Femur (tissue), 1 donor: Measurements from ENCODE around the gene MGAT3.

Source experiments
- DNase-seq: peaks from one replicate; pipeline ENCODE4 v3.0.0-alpha.2; 2017

The MGAT3 gene

GRCh38 chr22:39429916-39430575 is 26.8 kb upstream of the MGAT3 start:
- DNase-seq: no peak

GRCh38 chr22:39430576-39431150 is 26.1 kb upstream of the MGAT3 start:
- no peak for DNase-seq

- no peak for DNase-seq
These were observed 25.5 kb upstream of the MGAT3 start for GRCh38 chr22:39431216-39431801.

GRCh38 chr22:39431821-39432251 is 25.0 kb upstream of the MGAT3 start:
- no peak for DNase-seq

- no peak for DNase-seq
These were observed 24.4 kb upstream of the MGAT3 start for GRCh38 chr22:39432361-39432811.

- no peak for DNase-seq
These were observed 23.2 kb upstream of the MGAT3 start for GRCh38 chr22:39433476-39434242.

GRCh38 chr22:39434243-39434653 is 22.6 kb upstream of the MGAT3 start:
- no peak for DNase-seq

- no peak for DNase-seq
These were observed 22.1 kb upstream of the MGAT3 start for GRCh38 chr22:39434721-39435120.

GRCh38 chr22:39435616-39436015 is 21.2 kb upstream of the MGAT3 start:
- DNase-seq: no peak

GRCh38 chr22:39437791-39438704 is 18.8 kb upstream of the MGAT3 start:
- DNase-seq: no peak

GRCh38 chr22:39439170-39439569 is 17.6 kb upstream of the MGAT3 start:
- DNase-seq: no peak

- no peak for DNase-seq
These were observed 13.4 kb upstream of the MGAT3 start for GRCh38 chr22:39443398-39443797.

GRCh38 chr22:39444247-39444800 is 12.5 kb upstream of the MGAT3 start:
- DNase-seq: no peak

- no peak for DNase-seq
These were observed 11.8 kb upstream of the MGAT3 start for GRCh38 chr22:39444937-39445465.

GRCh38 chr22:39445678-39446077 is 11.1 kb upstream of the MGAT3 start:
- no peak for DNase-seq

- no peak for DNase-seq
These were observed 10.5 kb upstream of the MGAT3 start for GRCh38 chr22:39446239-39446721.

- no peak for DNase-seq
These were observed 8.4 kb upstream of the MGAT3 start for GRCh38 chr22:39448205-39449054.

GRCh38 chr22:39449708-39450107 is 7.1 kb upstream of the MGAT3 start:
- DNase-seq: no peak

- no peak for DNase-seq
These were observed 6.4 kb upstream of the MGAT3 start for GRCh38 chr22:39450258-39450955.

GRCh38 chr22:39452740-39453040 is 4.1 kb upstream of the MGAT3 start:
- no peak for DNase-seq
